MM.1S (cell line): Measurements from ENCODE around the gene HNF4A.

Experiments used
- EZH2 ChIP-seq: fragments of 300-600 bp; sonication (generic); optimal IDR thresholded peaks from 2 replicates; pipeline ENCODE3; 2017; ENCODE audit warnings: low read depth, mild to moderate bottlenecking, antibody characterized with exemption, low read length, mixed read lengths
- TF ChIP-seq, protein P1 (sequence below): fragments of 300-600 bp; sonication (generic); IDR thresholded peaks from 2 replicates; pipeline ENCODE4 v1.5.1; 2016; ENCODE audit warnings: antibody characterized with exemption, low read length, mixed read lengths

DNA sequence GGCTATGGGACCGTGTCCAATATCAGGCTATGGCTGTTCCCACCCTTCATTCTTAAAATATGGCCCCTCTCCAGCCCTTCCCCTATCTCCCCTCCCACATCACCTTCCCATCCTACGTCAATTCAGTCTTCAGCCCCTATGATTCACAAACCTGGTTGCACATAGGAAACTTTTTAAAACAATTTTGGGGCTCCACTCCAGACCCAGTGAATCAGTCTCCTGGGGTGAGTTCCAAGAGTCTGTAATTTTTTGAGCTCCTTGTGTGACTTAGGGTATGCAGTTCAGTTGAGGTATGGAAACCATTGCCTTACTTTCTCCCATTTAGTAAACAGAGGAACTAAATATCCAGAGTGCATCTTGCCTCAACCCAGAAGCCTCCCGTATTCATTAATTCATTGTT, 5.5 kb downstream of the HNF4A start:
- TF ChIP-seq, protein P1, sequence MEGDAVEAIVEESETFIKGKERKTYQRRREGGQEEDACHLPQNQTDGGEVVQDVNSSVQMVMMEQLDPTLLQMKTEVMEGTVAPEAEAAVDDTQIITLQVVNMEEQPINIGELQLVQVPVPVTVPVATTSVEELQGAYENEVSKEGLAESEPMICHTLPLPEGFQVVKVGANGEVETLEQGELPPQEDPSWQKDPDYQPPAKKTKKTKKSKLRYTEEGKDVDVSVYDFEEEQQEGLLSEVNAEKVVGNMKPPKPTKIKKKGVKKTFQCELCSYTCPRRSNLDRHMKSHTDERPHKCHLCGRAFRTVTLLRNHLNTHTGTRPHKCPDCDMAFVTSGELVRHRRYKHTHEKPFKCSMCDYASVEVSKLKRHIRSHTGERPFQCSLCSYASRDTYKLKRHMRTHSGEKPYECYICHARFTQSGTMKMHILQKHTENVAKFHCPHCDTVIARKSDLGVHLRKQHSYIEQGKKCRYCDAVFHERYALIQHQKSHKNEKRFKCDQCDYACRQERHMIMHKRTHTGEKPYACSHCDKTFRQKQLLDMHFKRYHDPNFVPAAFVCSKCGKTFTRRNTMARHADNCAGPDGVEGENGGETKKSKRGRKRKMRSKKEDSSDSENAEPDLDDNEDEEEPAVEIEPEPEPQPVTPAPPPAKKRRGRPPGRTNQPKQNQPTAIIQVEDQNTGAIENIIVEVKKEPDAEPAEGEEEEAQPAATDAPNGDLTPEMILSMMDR, result no peak
- no peak for TF ChIP-seq EZH2
